Erythroblast (primary cell): ENCODE results near the gene SPAG17.

ENCODE experiments used
- GATA1 ChIP-seq: IDR thresholded peaks from 2 replicates; pipeline ENCODE4 v1.6.1; 2011; ENCODE audit warnings: low read depth, mild to moderate bottlenecking, control low read depth, low read length, moderate library complexity
- POLR2A ChIP-seq: IDR thresholded peaks from 2 replicates; pipeline ENCODE4 v1.6.1; 2011; ENCODE audit warnings: mild to moderate bottlenecking, low read length

GRCh38 chr1:118124064-118124463, 61.0 kb downstream of the SPAG17 start:
- TF ChIP-seq POLR2A (no peak), GATA1 (no peak)
